ENCODE measurements around the gene SLC25A26. TPM values are rescaled to one million over a fixed set of nuclear protein-coding genes. Genes with fewer than 3 reads are reported as not detected.

The SLC25A26 gene
- total and polyA plus RNA-seq, 2 of the 13 experiments (the other 11 are each of a cell fraction or from before 2014, with no cell fraction given): 23.1 to 32.7 TPM

DNA sequence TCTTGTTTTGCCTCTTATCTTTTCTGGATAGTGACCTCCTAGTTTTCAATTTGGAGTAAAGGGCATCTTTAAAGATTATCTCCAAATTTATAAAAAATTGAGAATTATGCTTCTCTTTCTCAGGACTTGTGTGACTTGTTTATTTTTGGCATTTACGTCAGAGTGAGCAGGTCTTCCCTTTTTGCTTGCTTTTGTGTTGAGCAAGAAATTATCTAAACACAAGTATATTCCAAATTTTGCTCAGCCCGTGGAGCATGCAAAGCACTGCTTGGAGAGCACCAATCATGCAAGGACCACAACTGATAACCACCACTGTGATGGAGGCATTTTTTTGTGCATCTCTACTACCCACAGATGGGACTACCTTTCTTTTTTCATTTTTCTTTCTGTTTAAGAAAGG lies 7.1 kb downstream of the SLC25A26 start:
- FAIRE-seq (no peak), DNase-seq (ENCODE audit: low spot score) (no peak), ATAC-seq (no peak)
- Histone ChIP-seq H3K27me3 (ENCODE audit: control insufficient read depth in 1 of 2, insufficient read depth in 2 of 2, low read length in 2 of 2) (no peaks in the 10 kb centered on the region), H3K4me2 (ENCODE audit: low read depth, low read length) (no peak overlapping the region), H4K20me1 (ENCODE audit: insufficient read depth, low read length) (0 out of 2 replicates have a peak, but pooled peaks cover 3% of the 10 kb centered on the region), H3K4me3 (replicated peaks in 1 of 3; ENCODE audit: insufficient read depth in 1 of 3, low read depth in 2 of 3, low read length in 3 of 3) (no peak overlapping the region), H3K9ac (ENCODE audit: insufficient read depth, low read depth, low read length) (no peak overlapping the region), H2AFZ (ENCODE audit: low read length) (no peak overlapping the region), H3K79me2 (ENCODE audit: insufficient read depth, low read length) (peaks cover 25% of the 10 kb centered on the region), H3K9me3 (ENCODE audit: low read length) (no peaks in the 10 kb centered on the region), H3K36me3 (replicated peaks in 1 of 2; ENCODE audit: control insufficient read depth in 1 of 2, insufficient read depth in 2 of 2, low read length in 2 of 2) (0 out of 5 replicates have a peak, but pooled peaks cover 0 to 2% of the 10 kb centered on the region in 2 experiments), H3K27ac (ENCODE audit: extremely low read length, insufficient read depth, low read length) (no peak overlapping the region), H3K4me1 (ENCODE audit: insufficient read depth, low read length) (no peaks in the 10 kb centered on the region; the same call in 1 of the 2 replicates)
- POLR2A ChIA-PET: no interaction called here
- no TSS peak for BruUV-seq (replicated peaks)
- WGBS (ENCODE audit: low lambda C conversion rate): 58% methylated on average over 2 of the region's 2 CpGs
- in situ Hi-C loops (cut with HindIII; ENCODE audit: extremely low pct_ligation_motif_present, low pct_unique_long_range_greater_than_20kb) (no loop called here), intact Hi-C loops (cut with micrococcal nuclease; ENCODE audit: unreplicated experiment) (no loop called here)
- CTCF ChIA-PET (ENCODE audit: low intra/inter-chr PET ratio, low total read pairs): no interaction called here
- TF ChIP-seq STAT6 (CRISPR knock-in tag; IDR thresholded peaks at IDR 0.05; ENCODE audit: borderline replicate concordance) (no peak), ZNF557 (CRISPR knock-in tag; IDR thresholded peaks at IDR 0.05) (no peak), SIN3A (IDR thresholded peaks at IDR 0.05; ENCODE audit: borderline replicate concordance, low read depth, low read length) (no peak), CENPX (CRISPR knock-in tag; IDR thresholded peaks at IDR 0.05) (no peak), ZNF687 (CRISPR knock-in tag; IDR thresholded peaks at IDR 0.05) (no peak), CREM (IDR thresholded peaks at IDR 0.05) (no peak), CREM (CRISPR knock-in tag; IDR thresholded peaks at IDR 0.05) (no peak), SIX4 (CRISPR knock-in tag; IDR thresholded peaks at IDR 0.05) (no peak), PRDM15 (CRISPR knock-in tag; IDR thresholded peaks at IDR 0.05) (no peak), SAP130 (CRISPR knock-in tag; IDR thresholded peaks at IDR 0.05; ENCODE audit: low read depth) (no peak), JDP2 (CRISPR knock-in tag; IDR thresholded peaks at IDR 0.05; ENCODE audit: borderline replicate concordance) (no peak), ZSCAN12 (CRISPR knock-in tag; IDR thresholded peaks at IDR 0.05) (no peak), ZNF567 (CRISPR knock-in tag; IDR thresholded peaks at IDR 0.05; ENCODE audit: borderline replicate concordance) (no peak), ZKSCAN1 (IDR thresholded peaks at IDR 0.05; ENCODE audit: low read length) (no peak)
